Measurements from ENCODE around the gene KRTAP29-1.
A peak's percentile ranks its signal among the peaks of the same experiment; 100 is the strongest.
"Not testable (repeated sequence)": the region's sequence is repeated elsewhere in the genome, so short reads cannot be mapped to it uniquely, and the experiment has no call there.

KRTAP29-1 gene, protein sequence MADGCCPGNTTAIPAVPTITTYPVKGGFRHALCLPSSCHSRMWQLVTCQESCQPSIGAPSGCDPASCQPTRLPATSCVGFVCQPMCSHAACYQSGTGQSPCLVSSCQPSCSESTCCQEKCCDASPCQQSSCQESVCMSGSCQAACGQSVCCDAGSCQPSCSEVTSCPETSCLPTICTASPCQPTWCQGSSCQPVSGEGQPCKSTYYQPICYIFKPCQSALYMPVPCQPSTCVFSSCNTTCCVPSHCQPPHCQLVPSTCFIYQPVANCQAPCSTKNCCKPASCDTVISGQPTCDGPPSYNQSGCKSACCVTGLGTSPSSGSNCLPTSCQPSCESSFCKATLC

GRCh38 chr17:41301916-41302901 is at the start of gene KRTAP29-1:
Gene KRTAP29-1 (minus strand): TSS chr17:41302851. CDS start chr17:41302851, 0 bp downstream.
- no peak for DNase-seq

DNA sequence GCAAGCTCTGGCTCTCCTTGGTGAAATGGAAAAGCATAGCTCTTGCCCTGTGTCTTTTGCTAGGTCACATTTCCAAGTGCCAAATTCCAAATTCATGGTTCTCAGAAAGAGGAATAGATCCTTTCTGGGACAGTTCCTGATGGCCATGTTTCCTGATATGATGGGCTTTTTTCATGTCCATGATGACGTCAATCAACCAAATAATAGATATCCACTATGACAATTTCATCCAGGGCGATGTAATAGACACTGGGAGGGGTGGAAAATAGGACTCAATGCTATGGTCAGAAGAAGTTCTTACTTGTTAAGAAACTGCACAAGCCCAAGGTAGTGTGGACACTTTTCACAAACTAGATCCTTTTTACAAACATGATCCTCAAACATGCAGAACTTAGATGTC is 48.5 kb upstream of the KRTAP29-1 start:
- no peak for DNase-seq

DNA sequence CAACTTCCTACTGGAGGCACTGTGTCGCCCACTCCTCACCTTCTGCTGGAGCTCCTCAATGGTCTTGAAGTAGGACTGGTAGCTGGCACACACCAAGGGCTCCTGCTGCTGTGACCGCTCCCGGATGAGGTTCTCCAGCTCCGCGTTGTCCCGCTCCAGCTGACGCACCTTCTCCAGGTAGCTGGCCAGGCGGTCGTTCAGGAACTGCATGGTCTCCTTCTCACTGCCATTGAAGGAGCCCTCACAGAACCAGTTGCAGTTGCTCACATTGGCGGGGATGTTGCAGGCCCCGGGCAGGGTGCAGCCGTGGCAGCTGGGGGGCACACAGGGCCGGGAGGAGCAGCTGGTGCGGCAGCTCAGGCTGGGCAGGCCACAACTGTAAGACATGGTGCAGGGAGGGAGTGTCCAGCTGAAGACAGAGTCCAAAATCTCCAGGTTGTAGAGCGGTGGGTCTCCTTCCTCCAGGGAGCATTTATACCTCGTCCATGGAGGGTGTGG is 47.8 kb upstream of the KRTAP29-1 start, which contains the start of gene KRT33A:
Gene KRT33A (minus strand): TSS at position 448 of the 498 bp plus-strand sequence. CDS start 61 bp downstream, at position 387.
- DNase-seq, result not testable (repeated sequence)

- DNase-seq, result no peak
These were observed 45.5 kb upstream of the KRTAP29-1 start for GRCh38 chr17:41347869-41348760.

GRCh38 chr17:41346421-41346820 is 43.8 kb upstream of the KRTAP29-1 start:
- DNase-seq, result not testable (repeated sequence)

- DNase-seq, result no peak
These were observed 43.3 kb upstream of the KRTAP29-1 start for GRCh38 chr17:41345992-41346391.

DNA sequence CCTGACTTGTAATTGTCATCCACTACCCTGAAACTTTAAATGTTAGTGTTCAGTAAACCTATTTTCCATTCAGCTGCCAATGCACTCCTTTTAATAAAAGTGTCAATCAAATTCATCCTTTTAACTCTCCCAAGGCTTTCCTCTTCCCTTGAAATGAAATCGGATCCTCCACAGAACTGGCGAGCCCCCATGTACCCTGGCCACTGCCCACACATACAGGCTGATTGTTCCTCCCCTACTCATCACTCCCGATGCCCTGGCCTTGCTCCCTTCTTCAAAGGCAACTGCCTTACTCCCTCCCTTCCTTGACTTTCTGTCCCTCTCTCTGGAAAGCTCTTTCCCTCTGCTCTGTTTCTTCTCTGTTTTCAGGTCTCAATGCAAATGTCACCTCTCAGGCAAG is 40.4 kb upstream of the KRTAP29-1 start:
- no peak for DNase-seq

DNA sequence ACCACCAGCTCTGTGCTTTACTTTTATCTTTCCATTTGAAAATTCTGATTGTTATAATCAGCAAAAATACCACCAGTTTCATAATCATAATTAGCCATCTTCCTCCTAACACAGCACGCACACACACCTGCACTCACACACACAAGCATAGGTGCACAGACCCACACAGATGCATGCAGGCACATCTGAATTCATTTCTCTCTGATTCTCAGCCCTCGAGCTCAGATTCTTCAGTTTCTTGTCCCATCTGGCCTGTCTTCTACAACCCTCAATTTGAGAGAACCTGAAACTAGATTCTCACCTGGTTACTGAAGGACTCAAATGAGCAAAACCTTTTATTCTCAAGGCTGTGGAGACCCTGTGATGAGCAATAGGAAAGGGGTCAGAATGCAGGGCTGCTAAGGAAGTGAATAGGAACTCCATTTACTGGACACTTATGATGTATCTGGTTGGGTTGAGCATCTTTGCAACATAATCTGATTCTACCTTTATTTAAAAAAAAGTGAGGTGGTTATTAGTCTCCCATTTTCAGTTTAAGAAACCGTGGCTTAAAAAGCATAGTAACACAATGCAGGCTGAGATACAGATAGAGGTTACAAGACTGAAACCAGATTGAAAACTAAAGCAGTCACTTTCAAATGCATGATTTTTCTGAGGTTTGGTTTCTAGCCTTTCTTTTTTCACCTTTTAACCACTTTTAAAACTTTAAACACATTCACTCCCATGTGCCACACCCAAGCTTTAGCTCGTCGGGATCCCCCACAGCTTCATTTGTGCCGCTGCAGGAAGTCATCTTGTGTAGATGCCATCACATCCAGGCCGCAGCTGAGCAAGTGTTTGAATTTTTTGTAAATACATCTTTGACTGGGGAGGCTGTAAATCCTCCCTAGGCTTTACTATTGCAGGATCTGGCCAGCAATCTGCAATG is 38.5 kb upstream of the KRTAP29-1 start:
- DNase-seq, result peak in 1 of 2 donors; percentile 52

GRCh38 chr17:41340494-41340893 is 37.8 kb upstream of the KRTAP29-1 start:
- DNase-seq, result no peak

- DNase-seq, result no peak
These were observed 37.0 kb upstream of the KRTAP29-1 start for GRCh38 chr17:41339571-41340172.

DNA sequence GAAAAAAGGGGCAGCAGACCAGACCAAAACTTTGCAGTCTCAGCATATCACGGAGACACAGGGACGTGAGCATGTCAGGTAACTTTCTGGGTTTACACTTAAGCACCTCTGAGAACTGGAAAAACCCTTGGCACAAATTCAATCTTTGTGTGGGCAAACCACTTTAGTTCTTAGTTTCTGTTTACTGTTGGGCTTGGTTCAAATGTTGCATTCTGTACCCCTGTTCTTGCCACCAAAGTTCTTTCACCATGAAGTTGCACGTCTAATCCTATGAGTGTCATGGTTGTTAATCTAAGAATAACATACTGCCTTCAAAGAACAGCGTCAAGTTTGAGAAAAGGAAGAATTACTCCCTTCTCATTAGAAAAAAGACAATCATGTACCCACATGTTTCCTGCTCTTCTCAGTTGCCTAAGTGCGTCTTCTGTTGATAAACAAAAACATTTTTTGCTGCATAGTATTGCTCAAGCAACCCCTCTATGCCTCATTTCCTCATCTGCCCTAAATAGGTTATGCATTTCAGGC is 36.4 kb upstream of the KRTAP29-1 start:
- no peak for DNase-seq

GRCh38 chr17:41335747-41336146 is 33.1 kb upstream of the KRTAP29-1 start:
- no peak for DNase-seq

DNA sequence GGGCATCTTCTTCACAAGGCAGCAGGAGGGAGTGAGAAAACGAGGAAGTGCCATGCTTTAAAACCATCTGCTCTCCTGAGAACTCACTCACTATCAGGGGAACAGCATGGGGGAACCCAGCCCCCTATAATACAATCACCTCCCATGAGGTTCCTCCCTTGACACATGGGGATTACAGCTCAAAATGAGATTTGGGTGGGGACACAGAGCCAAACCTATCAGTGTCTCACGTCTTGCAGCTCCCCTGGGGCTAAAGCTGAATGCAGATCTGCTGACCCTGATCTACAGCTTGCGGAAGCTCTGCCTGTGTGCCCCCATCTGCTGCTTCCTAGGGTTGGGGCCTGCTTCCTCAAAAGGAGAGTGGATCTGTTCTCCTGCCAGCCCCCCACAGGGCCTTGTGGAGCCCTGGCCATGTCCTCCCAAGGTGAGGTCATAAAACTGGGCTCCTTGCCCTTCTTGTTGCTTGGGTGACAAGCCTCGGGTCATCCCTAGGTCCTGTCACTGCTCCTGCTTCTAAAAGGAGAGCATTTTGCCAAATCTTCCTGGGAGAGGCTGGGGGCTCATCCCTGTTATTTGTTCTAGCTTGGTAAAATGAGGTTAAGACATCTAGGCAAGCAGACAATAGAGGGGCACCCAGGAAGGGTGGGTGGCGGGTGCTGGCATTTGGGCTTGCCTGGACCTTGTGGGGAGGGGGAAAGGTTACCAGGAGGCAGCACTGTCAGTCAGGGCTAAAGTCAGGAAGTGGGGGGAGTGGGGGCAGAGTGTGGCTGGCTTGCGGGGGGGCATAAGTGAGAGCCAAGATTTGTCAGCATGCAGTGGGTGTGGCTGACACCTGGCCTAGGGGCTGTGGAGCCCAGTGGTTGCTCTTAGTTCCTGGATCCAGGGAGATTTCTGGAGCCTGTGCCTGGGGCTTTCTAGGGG is 32.0 kb upstream of the KRTAP29-1 start:
- no peak for DNase-seq

DNA sequence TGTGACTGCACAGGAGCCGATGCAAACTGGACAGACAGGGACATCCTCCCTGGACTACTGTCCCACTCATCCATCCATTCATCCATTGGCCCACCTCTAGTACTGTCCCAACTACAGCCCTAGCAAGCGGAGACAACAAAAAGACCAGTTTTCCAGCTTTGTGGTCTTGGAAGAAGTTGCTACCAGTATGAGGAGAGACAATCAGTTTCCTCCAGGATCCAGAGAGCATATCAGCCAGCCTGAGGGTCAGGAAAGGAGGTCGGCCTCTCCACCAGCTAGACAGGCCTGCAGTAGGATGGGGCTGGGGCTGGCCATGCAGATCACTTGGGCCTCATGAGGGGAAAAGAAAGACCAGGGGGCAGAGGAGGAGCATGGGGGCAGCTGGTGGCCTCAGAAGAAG is 31.2 kb upstream of the KRTAP29-1 start:
- DNase-seq, result no peak

GRCh38 chr17:41333098-41333497 is 30.4 kb upstream of the KRTAP29-1 start:
- no peak for DNase-seq

DNA sequence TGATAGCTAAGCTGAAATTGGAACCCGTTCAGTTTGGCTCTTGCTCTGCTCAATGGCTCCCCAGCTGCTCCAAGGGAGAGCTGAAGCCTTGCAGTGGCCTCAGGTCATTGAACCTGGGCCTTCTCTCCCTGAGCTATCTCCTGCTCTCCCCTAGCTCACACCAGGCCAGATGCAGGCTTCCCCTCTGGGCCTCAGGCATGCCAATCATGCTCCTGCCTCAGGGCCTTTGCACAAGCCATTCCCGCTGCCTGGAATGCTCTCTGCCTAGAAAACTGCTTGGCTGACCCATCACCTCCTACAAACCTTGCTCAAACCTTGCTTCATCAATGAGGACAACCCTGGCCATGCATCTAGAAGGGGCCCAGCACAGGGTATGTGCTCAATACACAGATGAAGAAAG is 29.6 kb upstream of the KRTAP29-1 start:
- no peak for DNase-seq

DNA sequence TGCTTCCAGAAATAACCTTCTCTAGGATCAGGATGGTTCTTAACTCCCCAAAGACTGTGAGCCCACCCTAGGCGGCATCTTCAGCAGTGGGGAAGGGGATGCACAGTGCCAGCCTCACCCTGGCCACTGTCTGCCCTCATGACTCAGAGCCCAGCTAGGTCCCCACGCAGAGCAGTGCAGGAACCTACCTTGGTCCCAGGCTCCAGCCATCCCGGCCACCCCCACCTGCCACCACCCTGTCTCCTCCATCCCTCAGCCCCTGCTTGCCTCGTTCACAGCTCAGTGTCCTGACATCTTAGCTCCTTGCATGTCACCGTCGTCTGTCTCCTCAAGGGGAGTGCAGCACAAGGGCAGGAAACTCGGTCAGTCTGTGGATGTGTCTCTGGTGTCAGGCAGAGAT is 29.0 kb upstream of the KRTAP29-1 start:
- DNase-seq, result no peak

DNA sequence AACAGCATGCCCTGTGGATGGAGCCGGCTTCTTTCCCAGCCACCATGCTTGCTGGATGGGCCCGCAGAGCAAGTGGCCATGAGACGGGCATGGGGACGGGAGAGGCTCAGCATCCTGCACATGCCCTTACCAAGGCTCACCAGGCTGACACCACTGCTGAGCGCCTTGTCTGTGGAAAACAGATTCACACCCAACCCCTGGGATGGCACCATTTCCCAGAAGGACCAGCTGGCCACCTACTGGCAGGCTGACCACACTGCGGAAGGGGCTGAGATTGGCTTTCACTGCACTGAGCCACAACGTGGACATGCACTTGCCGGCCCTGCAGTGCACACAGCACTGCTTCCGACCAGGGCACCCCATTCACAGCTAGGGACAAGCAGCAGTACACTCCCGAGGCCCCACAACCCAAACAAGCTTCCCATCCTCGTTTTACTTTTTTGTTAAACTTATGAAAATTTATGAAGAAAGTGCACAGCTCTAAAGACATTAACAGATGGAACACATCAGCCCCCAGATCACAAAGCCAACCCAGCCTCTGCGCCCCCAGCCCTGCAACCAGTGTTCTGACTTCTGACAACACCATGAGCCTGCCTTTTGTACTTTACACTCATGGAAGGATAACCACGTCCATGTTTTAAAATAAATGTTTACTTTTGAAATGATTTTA is 26.8 kb upstream of the KRTAP29-1 start:
- peak in 1 of 2 donors; percentile 42 for DNase-seq

DNA sequence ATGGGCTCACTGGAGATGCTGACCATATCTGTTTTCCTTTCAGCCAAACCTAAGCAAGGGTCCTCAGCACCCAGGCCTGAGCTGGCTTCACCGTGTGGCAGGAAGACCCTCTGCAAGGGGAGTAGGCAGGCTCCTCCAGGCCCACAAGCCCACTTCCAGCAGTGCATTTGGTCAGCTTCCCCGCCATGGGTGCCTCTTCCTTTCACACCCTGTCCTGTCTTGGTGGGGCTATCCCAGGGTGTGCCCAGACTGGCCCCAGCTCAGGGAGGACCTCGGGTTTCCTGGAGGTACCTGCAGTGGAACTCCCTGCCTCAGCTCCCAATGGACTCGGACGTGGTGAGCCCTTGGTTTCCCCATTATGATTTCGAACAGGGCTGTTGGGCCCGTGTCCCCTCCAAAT is 25.6 kb upstream of the KRTAP29-1 start:
- DNase-seq, result no peak
